LoVo (cell line): ENCODE data around the gene GNAL.
"Not testable (repeated sequence)": the region's sequence is repeated elsewhere in the genome, so short reads cannot be mapped to it uniquely, and the experiment has no call there.

Experiments used
- DNase-seq: peaks from one replicate; pipeline ENCODE4 v3.0.0-alpha.2; 2016; ENCODE audit warnings: low spot score

Gene GNAL

GRCh38 chr18:11877497-11878135, 188.6 kb downstream of the GNAL start:
- no peak for DNase-seq

- no peak for DNase-seq
Observed at GRCh38 chr18:11880586-11881304, 191.7 kb downstream of the GNAL start.

- DNase-seq = no peak
Observed at GRCh38 chr18:11882636-11883035, 193.6 kb downstream of the GNAL start.

- no peak for DNase-seq
Observed at GRCh38 chr18:11883153-11883552, 194.1 kb downstream of the GNAL start.

GRCh38 chr18:11884396-11885030, 195.4 kb downstream of the GNAL start:
- no peak for DNase-seq

- peak; percentile 21 for DNase-seq
Observed at GRCh38 chr18:11885278-11885947, 196.3 kb downstream of the GNAL start.

- DNase-seq = no peak
Observed at GRCh38 chr18:11886577-11887110, 197.6 kb downstream of the GNAL start.

- DNase-seq = peak; percentile 77
Observed at GRCh38 chr18:11887328-11888128, 198.5 kb downstream of the GNAL start.

- no peak for DNase-seq
Observed at GRCh38 chr18:11888726-11889125, 199.7 kb downstream of the GNAL start.

- DNase-seq = no peak
Observed at GRCh38 chr18:11889284-11889683, 200.2 kb downstream of the GNAL start.

GRCh38 chr18:11891737-11892136, 202.7 kb downstream of the GNAL start:
- DNase-seq = no peak

GRCh38 chr18:11892438-11892837, 203.4 kb downstream of the GNAL start:
- DNase-seq = not testable (repeated sequence)

- no peak for DNase-seq
Observed at GRCh38 chr18:11897781-11898180, 208.7 kb downstream of the GNAL start.

- DNase-seq = no peak
Observed at GRCh38 chr18:11899063-11899462, 210.0 kb downstream of the GNAL start.

- DNase-seq = no peak
Observed at GRCh38 chr18:11901826-11902438, 212.9 kb downstream of the GNAL start.

GRCh38 chr18:11902522-11903292, 213.6 kb downstream of the GNAL start:
- DNase-seq = no peak

- no peak for DNase-seq
Observed at GRCh38 chr18:11905613-11906012, 216.5 kb downstream of the GNAL start.

- DNase-seq = no peak
Observed at GRCh38 chr18:11906176-11906575, 217.1 kb downstream of the GNAL start.

GRCh38 chr18:11906926-11907874, 218.1 kb downstream of the GNAL start:
- DNase-seq = no peak
